Anterior cingulate cortex (tissue), 58 donors: Measurements from ENCODE around the gene WASL.

Experiments used
- DNase-seq, 58 donors: peaks; one replicate each; lab custom pipeline; 2025; lab: John Stamatoyannopoulos, UW

Gene WASL

GRCh38 chr7:123705211-123705901 is 43.4 kb downstream of the WASL start:
- DNase-seq, result no peak

DNA sequence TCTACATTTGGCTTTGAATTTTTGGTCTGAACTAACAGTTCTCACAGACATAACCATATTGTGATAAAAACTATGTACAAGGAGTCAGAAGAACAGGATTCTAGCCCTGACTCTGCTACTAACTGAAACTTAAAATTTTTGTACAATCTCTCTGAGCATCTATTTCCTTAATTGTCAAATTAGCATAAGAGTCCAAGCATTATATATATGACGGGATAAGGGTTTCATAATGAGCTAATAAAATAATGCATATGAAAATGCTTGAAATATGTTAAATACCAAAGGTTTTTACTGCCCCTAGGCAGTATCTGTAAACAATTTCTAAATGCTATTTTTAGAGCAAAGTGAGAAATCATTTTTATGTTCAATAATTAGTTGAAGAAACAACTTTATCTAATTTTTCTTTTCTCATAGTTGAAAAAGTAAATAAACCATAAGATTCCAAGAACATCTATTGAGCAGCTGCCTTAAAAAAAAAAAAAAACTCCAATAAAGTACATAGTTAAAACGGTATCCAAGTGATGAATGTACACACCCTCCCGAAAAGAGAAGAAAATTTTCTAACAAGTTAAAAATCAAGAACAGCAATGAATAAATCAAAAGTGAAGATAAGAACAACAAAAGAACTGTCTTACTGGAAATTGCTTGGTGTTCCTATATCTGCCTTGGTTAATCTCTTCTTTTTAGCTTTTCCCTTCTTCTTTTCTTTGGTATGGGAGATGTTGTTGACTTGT is 52.7 kb downstream of the WASL start:
- DNase-seq, result no peak

DNA sequence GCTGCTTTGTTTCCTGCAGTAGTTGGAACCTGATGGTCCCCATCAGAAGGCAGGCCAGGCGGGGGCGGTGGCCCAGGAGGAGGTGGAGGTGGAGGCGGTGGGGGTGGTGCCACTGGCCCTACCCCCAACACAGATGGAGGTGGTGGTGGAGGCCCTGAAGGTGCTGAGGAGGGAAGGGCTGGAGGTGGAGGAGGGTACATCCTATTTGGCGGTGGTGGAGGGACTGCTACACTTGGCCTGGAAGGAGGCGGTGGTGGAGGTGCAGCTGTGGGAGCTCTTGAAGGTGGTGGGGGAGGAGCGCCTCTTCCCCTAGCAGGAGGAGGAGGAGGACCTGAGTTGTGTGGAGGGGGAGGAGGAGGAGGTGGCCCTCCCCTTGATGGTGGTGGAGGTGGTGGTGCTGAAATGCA is 56.3 kb downstream of the WASL start:
- DNase-seq, result no peak

- no peak for DNase-seq
These were observed 58.3 kb downstream of the WASL start for GRCh38 chr7:123690550-123690949.

DNA sequence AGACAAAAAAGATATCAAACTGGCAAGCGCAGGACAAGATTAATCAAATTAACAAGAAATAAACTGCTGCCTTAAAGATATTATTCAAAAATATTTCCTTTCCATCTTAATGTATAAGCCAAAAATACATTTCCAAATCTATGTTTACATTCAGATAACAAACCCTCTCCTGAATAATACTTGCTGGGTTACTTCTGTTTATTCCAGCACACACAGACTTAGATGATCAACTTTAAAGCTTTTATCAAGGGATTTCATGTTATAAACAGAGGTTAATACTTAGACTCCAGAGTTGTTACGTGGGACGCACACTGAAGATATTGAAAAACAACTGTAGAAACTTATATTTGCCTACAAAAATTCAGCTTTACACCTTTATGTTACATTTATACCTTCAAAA is 59.6 kb downstream of the WASL start:
- DNase-seq, result no peak

DNA sequence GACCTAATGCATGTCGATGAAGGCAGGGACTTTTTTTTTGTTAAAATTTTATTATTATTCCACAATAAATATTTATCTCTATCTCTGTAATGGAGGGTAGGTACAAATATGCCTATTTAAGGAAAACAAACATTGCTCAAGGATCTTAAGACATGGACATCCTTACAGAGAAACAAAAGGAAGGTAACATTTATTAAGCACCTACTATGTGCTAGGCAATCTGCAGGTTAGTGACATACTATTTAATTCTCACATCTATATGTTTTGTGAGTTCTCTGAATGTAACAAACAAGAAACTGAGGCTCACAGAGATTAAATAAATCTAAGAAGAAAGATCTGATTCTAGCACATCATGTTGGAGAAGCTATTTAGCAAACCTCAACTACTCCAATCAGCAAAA is 61.1 kb downstream of the WASL start:
- no peak for DNase-seq

GRCh38 chr7:123687161-123687560 is 61.6 kb downstream of the WASL start:
- no peak for DNase-seq

- peak in 1 of 58 donors; percentile 17 for DNase-seq
These were observed 66.1 kb downstream of the WASL start for GRCh38 chr7:123682690-123683089.

DNA sequence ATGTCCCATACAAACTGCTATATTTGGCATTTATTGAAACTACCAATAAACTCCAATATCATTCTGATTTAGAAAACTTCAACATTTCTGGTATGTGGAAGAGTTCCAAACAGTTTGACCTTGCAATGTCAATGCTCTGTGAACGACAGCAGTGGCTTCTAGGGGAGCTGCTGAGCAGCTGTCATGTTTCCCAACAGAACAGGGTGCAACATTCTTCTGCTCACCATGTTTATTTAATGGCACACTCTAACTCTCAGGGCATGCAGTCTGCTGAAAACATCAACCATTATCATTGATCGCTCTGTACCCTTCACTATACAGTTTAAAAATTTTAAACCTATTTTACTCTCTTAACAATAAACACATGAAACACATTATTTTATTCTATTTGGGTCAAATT is 67.2 kb downstream of the WASL start:
- no peak for DNase-seq

DNA sequence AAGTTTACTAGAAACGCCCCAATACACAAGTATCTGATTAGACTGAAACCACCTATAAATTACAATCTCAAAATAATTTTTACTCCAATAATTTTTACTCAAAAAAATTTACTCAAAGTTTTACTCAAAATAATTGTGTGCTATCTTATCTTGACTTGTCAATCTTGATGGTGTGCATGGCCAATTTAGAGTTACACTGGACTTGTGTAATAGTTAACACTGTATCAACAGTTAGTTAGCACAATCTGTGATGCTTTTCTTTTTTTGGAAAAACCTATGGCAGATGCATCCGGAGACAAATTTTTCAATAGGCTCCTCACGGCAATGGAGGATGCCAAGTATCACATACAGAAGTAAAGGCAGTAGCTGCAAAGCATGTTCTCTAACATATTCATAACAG is 68.2 kb downstream of the WASL start:
- no peak for DNase-seq

DNA sequence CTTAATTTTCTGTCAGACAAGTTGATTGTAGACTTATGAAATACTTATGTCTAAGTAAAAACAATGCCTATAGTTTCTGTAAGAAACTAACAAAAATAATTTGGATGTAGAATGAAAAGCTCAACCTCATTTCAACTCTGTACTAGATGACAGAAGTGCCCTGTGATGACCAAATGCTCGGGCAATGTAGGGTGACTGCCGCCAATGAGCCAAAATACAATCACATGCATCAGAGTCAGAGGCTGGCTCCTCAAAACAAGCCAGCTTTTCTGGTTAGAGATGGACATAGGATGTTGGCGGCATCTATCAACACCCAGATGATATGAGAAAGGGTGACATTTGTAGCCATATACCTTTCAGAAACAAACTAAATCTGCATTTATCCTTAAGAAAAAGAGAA is 69.2 kb downstream of the WASL start:
- no peak for DNase-seq

- DNase-seq, result no peak
These were observed 71.6 kb downstream of the WASL start for GRCh38 chr7:123677061-123677715.

DNA sequence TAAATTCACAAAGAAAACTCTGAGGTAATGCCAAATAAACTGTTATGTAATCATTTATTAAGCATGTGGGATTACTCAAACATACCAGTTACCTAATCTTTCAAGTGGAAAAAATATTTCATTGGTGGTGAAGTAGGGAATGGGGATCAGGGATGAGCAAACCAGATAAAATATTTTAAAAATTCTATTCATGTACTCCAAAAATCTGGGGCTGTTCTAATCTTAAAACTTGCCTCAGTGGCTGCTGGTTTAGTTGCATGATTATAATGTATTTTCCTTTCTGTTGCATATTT is 73.7 kb downstream of the WASL start:
- no peak for DNase-seq

DNA sequence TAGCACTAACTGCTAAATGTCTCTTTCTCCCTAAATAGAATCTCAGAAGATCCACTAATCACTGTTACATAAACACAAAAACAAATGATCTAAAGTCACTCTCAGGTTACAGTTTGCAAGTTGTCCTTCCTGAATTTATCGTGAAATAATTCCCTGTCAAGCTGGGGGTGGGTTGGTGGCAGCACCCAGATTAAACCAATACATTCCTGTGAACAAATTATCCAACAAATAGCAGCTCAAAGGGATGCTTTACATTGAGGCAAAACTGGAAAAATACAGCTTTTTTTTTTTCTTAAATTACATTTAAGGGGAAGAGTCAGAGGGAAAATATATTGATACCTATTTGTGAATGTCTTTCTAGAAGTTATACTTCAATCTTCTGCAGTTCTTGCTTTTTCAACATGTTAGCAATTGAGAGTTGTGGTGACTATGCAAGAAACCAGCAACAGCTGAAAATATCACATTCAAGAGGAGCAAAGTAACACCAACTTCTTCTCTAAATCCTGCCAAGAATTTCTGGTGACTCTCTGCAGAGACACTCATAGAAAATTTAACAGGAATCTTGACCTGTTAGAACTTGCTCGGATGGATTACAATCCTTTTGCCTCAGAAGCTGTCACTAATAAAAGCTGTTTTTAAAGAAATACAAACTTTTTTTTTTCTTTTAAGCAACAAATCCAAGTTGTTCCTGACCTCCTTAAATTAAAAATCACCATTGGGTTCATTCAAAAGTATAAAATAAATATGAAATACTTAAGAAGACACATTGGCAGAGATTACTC is 74.2 kb downstream of the WASL start:
- no peak for DNase-seq

DNA sequence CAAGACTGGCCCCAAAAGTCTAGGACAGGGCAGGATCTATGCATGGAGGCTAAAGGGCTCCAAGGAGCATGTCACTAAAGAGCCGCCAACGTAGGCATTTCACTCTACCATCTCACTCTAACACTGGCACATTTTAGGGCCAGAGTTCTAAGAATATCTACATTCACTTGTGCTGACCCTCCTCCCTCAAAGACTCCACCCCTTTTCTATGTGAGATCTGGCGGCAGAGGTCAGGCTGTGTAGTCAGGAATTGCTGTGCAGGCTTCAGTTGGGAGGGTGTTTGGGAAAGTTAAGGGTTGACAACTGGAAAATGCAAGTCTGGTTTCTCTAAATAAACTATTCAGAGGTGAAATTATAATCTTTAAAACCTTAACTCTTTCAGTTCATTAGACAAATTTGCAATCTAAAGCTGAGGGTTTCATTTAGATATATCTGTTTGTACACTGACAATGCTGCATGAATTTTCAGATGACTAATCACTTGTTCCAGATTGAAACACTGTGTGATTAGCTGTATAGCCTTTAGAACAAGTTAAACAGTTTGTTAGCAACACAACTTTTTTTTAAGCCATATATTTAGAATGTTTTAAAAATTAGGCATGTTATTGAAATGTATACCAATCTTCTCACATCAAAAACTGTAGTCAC is 74.9 kb downstream of the WASL start:
- no peak for DNase-seq

DNA sequence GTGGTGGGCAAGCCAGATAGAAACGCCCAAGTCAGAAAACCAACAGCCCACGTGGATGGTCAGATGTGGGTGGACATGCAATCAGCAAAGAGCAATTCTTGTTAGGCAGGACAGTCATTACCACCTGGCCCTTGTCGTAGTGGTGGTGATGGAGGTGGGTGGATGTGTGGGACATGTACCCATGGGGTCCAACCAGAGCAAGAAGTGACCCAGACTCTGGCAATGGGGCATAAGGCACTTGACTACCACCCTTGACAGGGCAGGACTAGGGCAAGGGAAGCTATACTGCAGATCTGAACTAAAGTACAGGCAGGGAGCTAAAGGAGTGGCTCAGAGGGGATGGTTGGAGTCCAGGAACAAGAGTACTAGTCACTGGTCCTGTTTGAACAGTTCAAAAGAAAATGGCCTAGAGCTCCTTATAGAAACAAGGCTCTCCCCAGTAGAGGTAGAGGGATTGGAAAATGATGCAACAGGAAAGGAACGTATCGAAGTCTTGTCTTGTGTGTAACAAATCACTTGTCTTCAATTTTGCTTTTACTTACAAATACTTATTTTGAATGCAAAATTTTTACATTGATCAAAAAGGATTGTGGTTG is 75.6 kb downstream of the WASL start:
- no peak for DNase-seq

DNA sequence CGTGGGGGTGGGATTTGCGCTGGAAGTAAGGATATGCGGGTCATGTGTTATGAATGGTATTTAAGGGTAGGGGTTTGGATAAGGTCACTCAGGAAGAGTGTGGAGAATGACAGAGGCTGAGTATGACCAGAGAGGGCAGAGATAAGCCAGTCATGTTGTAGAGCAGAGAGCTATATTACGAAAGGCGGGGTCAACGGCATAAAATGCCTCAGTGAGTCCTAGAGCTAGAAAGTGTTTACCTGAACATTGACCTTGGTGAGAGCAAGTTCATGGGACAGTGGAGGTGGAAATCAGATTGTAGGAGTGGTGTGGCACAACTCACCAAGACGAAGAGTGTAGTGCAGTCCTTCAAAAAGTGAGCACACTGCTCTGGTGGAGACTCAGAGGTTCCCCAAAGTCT is 79.3 kb downstream of the WASL start:
- DNase-seq, result no peak

DNA sequence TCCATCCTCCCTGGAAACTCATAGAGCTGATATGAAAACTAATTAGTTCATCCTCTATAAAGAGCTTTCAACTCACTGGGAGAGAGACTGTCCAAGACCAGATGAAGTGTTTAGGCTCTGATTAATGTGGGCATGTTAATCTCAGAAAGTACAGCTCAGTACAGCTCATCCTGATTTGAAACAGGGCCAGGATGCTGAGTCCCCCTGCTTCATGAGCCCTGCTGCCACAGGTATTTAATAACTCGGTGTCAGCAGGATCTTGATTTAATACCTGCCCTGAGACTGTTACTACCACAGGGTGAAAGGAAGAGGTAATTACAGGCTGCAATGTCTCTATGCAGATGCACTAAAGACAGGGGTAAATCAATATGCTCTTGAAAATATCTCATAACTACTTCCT is 82.3 kb downstream of the WASL start:
- DNase-seq, result no peak

- no peak for DNase-seq
These were observed 82.9 kb downstream of the WASL start for GRCh38 chr7:123665896-123666295.

DNA sequence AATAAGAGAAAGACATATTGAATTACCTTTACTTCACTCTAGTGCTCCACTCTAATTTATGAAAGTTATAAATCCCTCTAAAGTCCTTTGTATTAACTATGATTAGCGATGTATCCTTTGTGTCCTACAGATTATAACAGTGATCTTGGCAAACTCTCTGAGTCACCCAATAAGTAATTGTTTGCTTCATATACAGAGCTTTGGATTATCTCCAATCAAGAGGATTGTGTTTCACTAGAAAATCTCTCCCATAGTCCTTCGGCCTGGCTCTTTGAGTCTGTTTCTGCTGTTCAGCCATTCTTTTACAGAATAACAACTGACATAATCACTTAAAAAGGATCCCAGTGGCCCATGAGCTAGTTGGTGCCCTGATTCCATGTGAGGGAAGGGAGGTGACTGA is 83.6 kb downstream of the WASL start:
- DNase-seq, result no peak
